Panc1 (cell line): Measurements from ENCODE around the gene LINGO3. TPM values are rescaled to one million over a fixed set of nuclear protein-coding genes. Genes with fewer than 3 reads are reported as not detected.

Source experiments
- ATAC-seq: fragments of 200-7000 bp; cut with Tn5 transposase; 2 replicates; pipeline ENCODE4 v1.9.1; 2020; ENCODE audit warnings: mild to moderate bottlenecking, moderate library complexity
- BruUV-seq: library from RNA; stranded (reverse); fragments of 400-500 nt; replicated peaks from 2 replicates; lab custom pipeline; 2021; lab: Mats Ljungman, UMichigan
- CTCF ChIA-PET: fragments of 300-600 bp; sonication (Branson Sonifier 250); formaldehyde crosslinking; loops from one replicate; lab custom pipeline; 2022; ENCODE audit warnings: antibody characterized with exemption; lab: Charles Lee
- POLR2A ChIA-PET: fragments of 300-600 bp; sonication (Branson Sonifier 250); formaldehyde crosslinking; loops from one replicate; lab custom pipeline; 2022; ENCODE audit warnings: antibody characterized with exemption; lab: Charles Lee
- DNase-seq: peaks from one replicate; pipeline ENCODE4 v3.0.0-alpha.2; 2010; ENCODE audit warnings: low read depth, low spot score
- H3K27ac ChIP-seq: 2 replicates; pipeline ENCODE4 v1.5.1; 2011; ENCODE audit warnings: mild to moderate bottlenecking, low read length, inconsistent platforms
- H3K27me3 ChIP-seq: fragments of 200-500 bp; sonication (Bioruptor generic); 2 replicates; pipeline ENCODE4 v1.6.0; 2014; ENCODE audit warnings: low read length, inconsistent platforms; ENCODE audit not compliant: control insufficient read depth, insufficient read depth
- H3K36me3 ChIP-seq: fragments of 200-500 bp; sonication (Bioruptor generic); 2 replicates; pipeline ENCODE4 v1.5.1; 2014; ENCODE audit warnings: inconsistent platforms, mild to moderate bottlenecking, low read length, moderate library complexity; ENCODE audit not compliant: control insufficient read depth, insufficient read depth
- H3K4me1 ChIP-seq: 2 replicates; pipeline ENCODE4 v1.5.1; 2011; ENCODE audit warnings: inconsistent platforms, mild to moderate bottlenecking, low read length, moderate library complexity; ENCODE audit not compliant: control insufficient read depth, insufficient read depth
- H3K4me3 ChIP-seq, 2 experiments: 2 replicates each; pipeline ENCODE4 v1.5.1; 2011 to 2012; ENCODE audit warnings: low read depth in 2 of 2, low read length in 2 of 2, mild to moderate bottlenecking in 2 of 2, inconsistent platforms in 1 of 2, moderate library complexity in 1 of 2
- H3K9me3 ChIP-seq: fragments of 200-500 bp; sonication (Bioruptor generic); 2 replicates; pipeline ENCODE4 v1.5.1; 2014; ENCODE audit warnings: low read depth, mild to moderate bottlenecking, inconsistent platforms, low read length, moderate library complexity; ENCODE audit not compliant: control insufficient read depth, insufficient read depth
- POLR2AphosphoS5 ChIP-seq: IDR thresholded peaks from 2 replicates; pipeline ENCODE4 v1.6.1; 2012; ENCODE audit warnings: mild to moderate bottlenecking, low read depth, low read length, moderate library complexity
- SIN3A ChIP-seq: IDR thresholded peaks from 2 replicates; pipeline ENCODE4 v1.6.1; 2012; ENCODE audit warnings: low read depth, mild to moderate bottlenecking, low read length, moderate library complexity, borderline replicate concordance; ENCODE audit not compliant: insufficient read depth
- TCF7L2 ChIP-seq: IDR thresholded peaks from 2 replicates; pipeline ENCODE4 v1.6.1; 2011; ENCODE audit warnings: mild to moderate bottlenecking, low read depth, low read length, inconsistent platforms
- in situ Hi-C: cut with HindIII; loops from 2 replicates; pipeline ENCODE4 v1.10.0; 2016; ENCODE audit warnings: low sequenced_read_pairs, low pct_unique_long_range_greater_than_20kb
- intact Hi-C: fragments of 100-400 bp; cut with micrococcal nuclease; formaldehyde crosslinking; loops from one replicate; pipeline ENCODE4 v1.10.0; 2022; ENCODE audit not compliant: unreplicated experiment
- total RNA-seq: library from RNA; stranded (reverse); gene quantifications from one replicate; pipeline ENCODE4 v1.2.1, GENCODE V29; 2021; ENCODE audit not compliant: unreplicated experiment
- TF ChIP-seq, protein P1 (sequence below), 2 experiments: IDR thresholded peaks; 2 replicates each; pipeline ENCODE4 v1.6.1; 2011 to 2012; ENCODE audit warnings: low read depth in 2 of 2, control low read depth in 1 of 2, low read length in 1 of 2, mild to moderate bottlenecking in 1 of 2, moderate library complexity in 1 of 2; ENCODE audit not compliant: insufficient read depth in 1 of 2
- TF ChIP-seq, protein P2 (sequence below): fragments of 450-650 bp; IDR thresholded peaks from 2 replicates; pipeline ENCODE4 v1.5.1; 2017; ENCODE audit warnings: mild to moderate bottlenecking

LINGO3 gene
- total RNA-seq, 1 experiment from 2014 or later, result 0.13 TPM

DNA sequence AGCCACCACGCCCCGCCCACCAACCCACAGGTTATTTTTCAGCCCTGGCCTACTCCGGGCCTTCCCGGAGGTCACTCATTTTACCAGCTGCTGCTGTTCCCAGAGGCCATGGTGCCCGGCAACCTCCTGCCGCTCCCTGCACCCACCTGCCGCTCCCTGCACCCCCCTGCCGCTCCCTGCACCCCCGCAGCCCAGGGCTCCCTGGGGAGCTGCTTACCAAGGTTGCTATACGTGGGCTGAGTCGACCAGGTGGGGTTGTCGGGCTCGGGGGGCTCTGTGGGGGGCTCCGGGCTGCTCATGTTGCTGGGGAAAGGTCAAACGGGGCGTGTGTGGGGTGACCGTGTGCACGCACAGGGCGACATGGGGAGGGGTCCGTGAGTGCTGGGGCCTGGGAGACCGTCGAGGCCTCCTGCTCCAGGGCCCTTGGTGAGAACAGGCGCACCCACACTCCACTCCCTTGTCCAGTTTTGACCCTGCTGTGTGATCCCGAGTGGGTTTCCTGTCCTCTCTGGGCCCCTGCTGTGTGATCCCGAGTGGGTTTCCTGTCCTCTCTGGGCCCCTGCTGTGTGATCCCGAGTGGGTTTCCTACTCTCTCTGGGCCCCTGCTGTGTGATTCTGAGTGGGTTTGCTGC, 27.2 kb downstream of the LINGO3 start:
- Histone ChIP-seq H3K27ac (no peak overlapping the region), H3K4me1 (no peaks in the 10 kb centered on the region), H3K36me3 (no peaks in the 10 kb centered on the region), H3K4me3 (no peak overlapping the region), H3K27me3 (no peaks in the 10 kb centered on the region), H3K9me3 (no peaks in the 10 kb centered on the region)
- CTCF ChIA-PET, result no interaction called here
- no TSS peak for BruUV-seq
- no peak for DNase-seq
- TF ChIP-seq, protein P1, sequence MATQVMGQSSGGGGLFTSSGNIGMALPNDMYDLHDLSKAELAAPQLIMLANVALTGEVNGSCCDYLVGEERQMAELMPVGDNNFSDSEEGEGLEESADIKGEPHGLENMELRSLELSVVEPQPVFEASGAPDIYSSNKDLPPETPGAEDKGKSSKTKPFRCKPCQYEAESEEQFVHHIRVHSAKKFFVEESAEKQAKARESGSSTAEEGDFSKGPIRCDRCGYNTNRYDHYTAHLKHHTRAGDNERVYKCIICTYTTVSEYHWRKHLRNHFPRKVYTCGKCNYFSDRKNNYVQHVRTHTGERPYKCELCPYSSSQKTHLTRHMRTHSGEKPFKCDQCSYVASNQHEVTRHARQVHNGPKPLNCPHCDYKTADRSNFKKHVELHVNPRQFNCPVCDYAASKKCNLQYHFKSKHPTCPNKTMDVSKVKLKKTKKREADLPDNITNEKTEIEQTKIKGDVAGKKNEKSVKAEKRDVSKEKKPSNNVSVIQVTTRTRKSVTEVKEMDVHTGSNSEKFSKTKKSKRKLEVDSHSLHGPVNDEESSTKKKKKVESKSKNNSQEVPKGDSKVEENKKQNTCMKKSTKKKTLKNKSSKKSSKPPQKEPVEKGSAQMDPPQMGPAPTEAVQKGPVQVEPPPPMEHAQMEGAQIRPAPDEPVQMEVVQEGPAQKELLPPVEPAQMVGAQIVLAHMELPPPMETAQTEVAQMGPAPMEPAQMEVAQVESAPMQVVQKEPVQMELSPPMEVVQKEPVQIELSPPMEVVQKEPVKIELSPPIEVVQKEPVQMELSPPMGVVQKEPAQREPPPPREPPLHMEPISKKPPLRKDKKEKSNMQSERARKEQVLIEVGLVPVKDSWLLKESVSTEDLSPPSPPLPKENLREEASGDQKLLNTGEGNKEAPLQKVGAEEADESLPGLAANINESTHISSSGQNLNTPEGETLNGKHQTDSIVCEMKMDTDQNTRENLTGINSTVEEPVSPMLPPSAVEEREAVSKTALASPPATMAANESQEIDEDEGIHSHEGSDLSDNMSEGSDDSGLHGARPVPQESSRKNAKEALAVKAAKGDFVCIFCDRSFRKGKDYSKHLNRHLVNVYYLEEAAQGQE (IDR thresholded peaks at IDR 0.05; ENCODE audit: insufficient read depth in 1 of 2, low read depth in 2 of 2, low read length in 1 of 2), result no peak
- TF ChIP-seq, protein P2, sequence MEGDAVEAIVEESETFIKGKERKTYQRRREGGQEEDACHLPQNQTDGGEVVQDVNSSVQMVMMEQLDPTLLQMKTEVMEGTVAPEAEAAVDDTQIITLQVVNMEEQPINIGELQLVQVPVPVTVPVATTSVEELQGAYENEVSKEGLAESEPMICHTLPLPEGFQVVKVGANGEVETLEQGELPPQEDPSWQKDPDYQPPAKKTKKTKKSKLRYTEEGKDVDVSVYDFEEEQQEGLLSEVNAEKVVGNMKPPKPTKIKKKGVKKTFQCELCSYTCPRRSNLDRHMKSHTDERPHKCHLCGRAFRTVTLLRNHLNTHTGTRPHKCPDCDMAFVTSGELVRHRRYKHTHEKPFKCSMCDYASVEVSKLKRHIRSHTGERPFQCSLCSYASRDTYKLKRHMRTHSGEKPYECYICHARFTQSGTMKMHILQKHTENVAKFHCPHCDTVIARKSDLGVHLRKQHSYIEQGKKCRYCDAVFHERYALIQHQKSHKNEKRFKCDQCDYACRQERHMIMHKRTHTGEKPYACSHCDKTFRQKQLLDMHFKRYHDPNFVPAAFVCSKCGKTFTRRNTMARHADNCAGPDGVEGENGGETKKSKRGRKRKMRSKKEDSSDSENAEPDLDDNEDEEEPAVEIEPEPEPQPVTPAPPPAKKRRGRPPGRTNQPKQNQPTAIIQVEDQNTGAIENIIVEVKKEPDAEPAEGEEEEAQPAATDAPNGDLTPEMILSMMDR, result no peak
- TF ChIP-seq TCF7L2 (no peak), POLR2AphosphoS5 (no peak), SIN3A (no peak)
- peak; percentile 28; the same call in 1 of the 2 replicates for ATAC-seq
- in situ Hi-C loops, result no loop called here
- POLR2A ChIA-PET, result interaction anchor here (0.6 kb wide), 1 partner anchor 17 kb away, joined by 8 read pairs; no protein-coding TSS in a partner anchor
- intact Hi-C loops, result no loop called here

DNA sequence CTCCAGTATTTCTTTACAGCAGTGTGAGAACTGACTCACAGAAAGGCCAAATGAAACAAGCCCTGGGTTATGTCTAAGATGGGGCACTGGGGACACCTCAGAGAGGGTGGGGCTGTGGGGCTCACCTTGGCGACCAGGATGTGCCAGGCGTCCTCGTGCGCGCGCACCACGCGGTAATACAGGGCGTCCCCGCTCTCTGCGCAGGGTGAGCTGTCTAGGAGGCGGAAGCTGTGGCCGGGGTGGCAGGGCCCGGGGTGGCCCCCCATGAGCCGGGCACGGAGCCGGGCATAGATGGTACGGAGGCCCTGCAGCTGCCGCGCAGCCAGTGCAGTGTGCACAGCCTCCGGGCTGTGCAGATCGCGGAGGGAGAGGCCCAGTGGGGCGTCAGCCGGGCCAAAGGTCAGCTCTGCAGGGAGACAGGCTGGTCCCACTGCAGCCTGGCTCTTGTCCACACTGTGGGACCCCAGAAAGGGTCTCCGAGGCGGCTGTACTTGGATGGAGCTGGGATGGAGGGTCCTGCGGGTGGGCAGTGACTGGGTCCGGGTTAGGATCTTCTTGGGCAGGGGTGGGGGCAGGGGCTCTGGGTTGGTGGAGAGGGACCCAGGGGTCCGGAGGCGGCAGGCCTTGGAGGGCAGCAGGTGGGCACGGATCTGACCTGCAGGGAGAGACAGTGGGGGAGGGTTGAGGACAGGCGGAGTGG, 29.3 kb downstream of the LINGO3 start:
- TF ChIP-seq TCF7L2 (no peak), SIN3A (no peak), POLR2AphosphoS5 (no peak)
- TF ChIP-seq, protein P2, result no peak
- TF ChIP-seq, protein P1 (IDR thresholded peaks at IDR 0.05; ENCODE audit: insufficient read depth in 1 of 2, low read depth in 2 of 2, low read length in 1 of 2), result no peak
- peaks cover 4% of the 10 kb centered on the region; the same call in 1 of the 2 replicates for H3K4me1 ChIP-seq
- no peaks in the 10 kb centered on the region for H3K27me3 ChIP-seq
- no peak for ATAC-seq
- in situ Hi-C loops (no loop called here), intact Hi-C loops (no loop called here)
- ChIA-PET CTCF (no interaction called here), POLR2A (no interaction called here)
- H3K36me3 ChIP-seq, result no peaks in the 10 kb centered on the region
- DNase-seq, result no peak
- no peak overlapping the region for H3K27ac ChIP-seq
- BruUV-seq, result no TSS peak
- no peak overlapping the region for H3K4me3 ChIP-seq
- no peaks in the 10 kb centered on the region for H3K9me3 ChIP-seq
